Gastroesophageal sphincter (tissue), 4 donors: ENCODE data around the gene RNF145. TPM values are rescaled to one million over a fixed set of nuclear protein-coding genes. Genes with fewer than 3 reads are reported as not detected.
"Not testable (repeated sequence)": the region's sequence is repeated elsewhere in the genome, so short reads cannot be mapped to it uniquely, and the experiment has no call there.

Experiments
- ATAC-seq: fragments of 150-250 bp; one replicate; pipeline ENCODE4 v1.9.1; 2016; ENCODE audit warnings: mild to moderate bottlenecking, moderate library complexity
- H3K27ac ChIP-seq, 4 donors: fragments of 200-600 bp; sonication (generic) in 3 of 4; 1 replicate in 3 of 4; 2 replicates in 1 of 4; pipeline ENCODE4 v1.5.1; 2016 to 2019
- H3K27me3 ChIP-seq: fragments of 200-600 bp; sonication (generic); one replicate; pipeline ENCODE4 v1.5.1; 2019
- H3K36me3 ChIP-seq, 2 donors: fragments of 200-600 bp; sonication (generic); one replicate each; pipeline ENCODE4 v1.5.1; 2019; ENCODE audit warnings: control low read depth in 1 of 2
- H3K4me1 ChIP-seq, 3 donors: fragments of 200-600 bp; sonication (generic); 1 replicate in 2 of 3; 2 replicates in 1 of 3; pipeline ENCODE4 v1.5.1; 2016 to 2019; ENCODE audit warnings: control low read depth in 2 of 3
- H3K4me3 ChIP-seq, 2 donors: fragments of 200-600 bp; sonication (generic); one replicate each; pipeline ENCODE4 v1.5.1; 2019; ENCODE audit warnings: mild to moderate bottlenecking in 1 of 2, moderate library complexity in 1 of 2
- H3K9me3 ChIP-seq, 3 donors: fragments of 200-600 bp; sonication (generic); one replicate each; pipeline ENCODE4 v1.5.1; 2017 to 2019; ENCODE audit warnings: control low read depth in 2 of 3
- CTCF ChIP-seq, 4 experiments: fragments of 200-600 bp in 2 of 4; fragments of 450-650 bp in 2 of 4; sonication (generic) in 1 of 4; IDR thresholded peaks; one replicate each; pipeline ENCODE4 v1.5.1; 2017 to 2019; ENCODE audit warnings: antibody characterized with exemption in 4 of 4, mild to moderate bottlenecking in 2 of 4, moderate library complexity in 2 of 4
- EP300 ChIP-seq: sonication (generic); formaldehyde crosslinking; IDR thresholded peaks from one replicate; pipeline ENCODE4 v1.6.1; 2017; ENCODE audit warnings: antibody characterized with exemption, mild to moderate bottlenecking
- POLR2A ChIP-seq, 2 donors: fragments of 450-650 bp; IDR thresholded peaks; one replicate each; pipeline ENCODE4 v1.6.1; 2017; ENCODE audit warnings: antibody characterized with exemption in 2 of 2, mild to moderate bottlenecking in 2 of 2, moderate library complexity in 1 of 2
- POLR2AphosphoS5 ChIP-seq: sonication (generic); formaldehyde crosslinking; IDR thresholded peaks from one replicate; pipeline ENCODE4 v1.6.1; 2017; ENCODE audit warnings: antibody characterized with exemption
- WGBS, 2 donors: methylation state at CpG; one replicate each; pipeline ENCODE4 v1.1.5; 2018; ENCODE audit warnings: low coverage in 1 of 2; 5-methylcytosine and 5-hydroxymethylcytosine counted together
- total RNA-seq, 4 donors: library from RNA; depleted of rRNA; stranded (reverse); fragments of >200 nt; gene quantifications; one replicate each; pipeline ENCODE4 v1.1.0, GENCODE V29; 2016

The RNF145 gene
- total RNA-seq, 4 donors from 2014 or later, result 39.3 to 89.4 (median 68.7) TPM

- 67 to 73% methylated on average over 2 of the region's 2 CpGs for WGBS, 2 donors
- no peak for TF ChIP-seq POLR2A (IDR thresholded peaks at IDR 0.05)
- no peak for TF ChIP-seq POLR2AphosphoS5
- no peak for TF ChIP-seq EP300
- no peak for TF ChIP-seq CTCF (IDR thresholded peaks at IDR 0.05)
- Histone ChIP-seq H3K4me3 (no peak overlapping the region), H3K36me3 (peaks cover 0 to 38% of the 10 kb centered on the region in 2 donors), H3K9me3 (no peaks in the 10 kb centered on the region), H3K27ac (no peak overlapping the region), H3K27me3 (no peaks in the 10 kb centered on the region), H3K4me1 (no peaks in the 10 kb centered on the region)
- no peak for ATAC-seq
Observed at GRCh38 chr5:159155960-159156359, 53.4 kb downstream of the RNF145 start.

GRCh38 chr5:159152876-159153275, 56.5 kb downstream of the RNF145 start:
- no peak for TF ChIP-seq EP300
- no peak for TF ChIP-seq POLR2A (IDR thresholded peaks at IDR 0.05)
- TF ChIP-seq CTCF (IDR thresholded peaks at IDR 0.05), result no peak
- TF ChIP-seq POLR2AphosphoS5, result no peak
- WGBS, 2 donors, result 59 to 67% methylated on average over 2 of the region's 2 CpGs
- Histone ChIP-seq H3K27ac (no peak overlapping the region), H3K4me1 (no peaks in the 10 kb centered on the region), H3K9me3 (no peaks in the 10 kb centered on the region), H3K4me3 (no peak overlapping the region), H3K27me3 (no peaks in the 10 kb centered on the region), H3K36me3 (peaks cover 0 to 8% of the 10 kb centered on the region in 2 donors)
- ATAC-seq, result no peak

GRCh38 chr5:159149085-159149484, 60.3 kb downstream of the RNF145 start:
- no peaks in the 10 kb centered on the region for H3K4me1 ChIP-seq
- H3K9me3 ChIP-seq, result no peaks in the 10 kb centered on the region
- no peaks in the 10 kb centered on the region for H3K27me3 ChIP-seq
- H3K36me3 ChIP-seq, result no peaks in the 10 kb centered on the region
- ATAC-seq, result no peak
- 89 to 94% methylated on average over 6 to 7 of the region's 7 CpGs for WGBS, 2 donors
- no peak overlapping the region for H3K4me3 ChIP-seq
- no peak overlapping the region for H3K27ac ChIP-seq
- no peak for TF ChIP-seq POLR2A (IDR thresholded peaks at IDR 0.05)

- no peak for ATAC-seq
- Histone ChIP-seq H3K4me3 (no peak overlapping the region), H3K36me3 (no peaks in the 10 kb centered on the region), H3K9me3 (no peaks in the 10 kb centered on the region), H3K27me3 (no peaks in the 10 kb centered on the region), H3K4me1 (no peaks in the 10 kb centered on the region), H3K27ac (no peak overlapping the region)
- no peak for TF ChIP-seq CTCF (IDR thresholded peaks at IDR 0.05)
- TF ChIP-seq POLR2AphosphoS5, result no peak
- TF ChIP-seq POLR2A (IDR thresholded peaks at IDR 0.05), result no peak
- TF ChIP-seq EP300, result no peak
- 25 to 63% methylated on average over 1 of the region's 1 CpG for WGBS, 2 donors
Observed at GRCh38 chr5:159147976-159148375, 61.4 kb downstream of the RNF145 start.

- no peaks in the 10 kb centered on the region for H3K9me3 ChIP-seq
- ATAC-seq, result no peak
- no peaks in the 10 kb centered on the region for H3K36me3 ChIP-seq
- H3K27me3 ChIP-seq, result no peaks in the 10 kb centered on the region
- H3K4me1 ChIP-seq, result no peaks in the 10 kb centered on the region
- no peak overlapping the region for H3K27ac ChIP-seq
- TF ChIP-seq CTCF (IDR thresholded peaks at IDR 0.05) (no peak), POLR2A (IDR thresholded peaks at IDR 0.05) (no peak), POLR2AphosphoS5 (no peak), EP300 (no peak)
- no peak overlapping the region for H3K4me3 ChIP-seq
- WGBS, 2 donors, result 44 to 49% methylated on average over 3 of the region's 4 CpGs
Observed at GRCh38 chr5:159146839-159147238, 62.5 kb downstream of the RNF145 start.

- no CpG with 5 or more reads among the region's 1 CpG for WGBS, 2 donors
- H3K36me3 ChIP-seq, H3K27ac ChIP-seq, H3K27me3 ChIP-seq, H3K4me1 ChIP-seq, ATAC-seq, H3K4me3 ChIP-seq, H3K9me3 ChIP-seq: not testable (repeated sequence)
Observed at GRCh38 chr5:159145160-159145559, 64.2 kb downstream of the RNF145 start.
